Measurements from ENCODE around the gene GRIK4. TPM values are rescaled to one million over a fixed set of nuclear protein-coding genes. Genes with fewer than 3 reads are reported as not detected.

The GRIK4 gene
- polyA plus RNA-seq, 1 of the 3 experiments (the other 2 are of a cell fraction), result 0.03 TPM

DNA sequence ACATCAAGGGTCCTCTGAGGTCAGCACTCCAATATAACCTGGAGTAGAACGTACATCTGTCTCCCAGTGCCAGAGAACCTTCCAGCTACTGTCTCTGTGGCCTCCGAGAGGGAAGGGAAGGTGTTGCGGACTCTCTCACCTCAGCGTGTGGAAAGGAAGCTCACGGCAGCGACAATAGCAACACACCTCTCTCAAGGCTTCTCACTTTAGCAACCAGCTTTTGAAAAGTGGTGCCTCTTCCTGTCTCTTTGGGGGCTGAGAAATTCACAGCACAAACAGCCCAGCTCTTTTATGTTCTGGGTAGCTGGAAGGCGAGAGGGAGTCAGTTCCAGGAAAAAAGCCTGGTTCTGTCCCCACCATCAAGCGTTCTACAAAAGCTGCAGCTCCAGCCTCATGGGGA lies 355.5 kb downstream of the GRIK4 start:
- no peak overlapping the region for H3K27ac ChIP-seq (ENCODE audit: low read depth in 2 of 2, low read length in 1 of 2)
- CTCF ChIA-PET, result interaction anchor here (1.3 kb wide), 2 partner anchors 8 to 10 kb away, joined by 4 to 5 read pairs; no protein-coding TSS in a partner anchor
- peaks cover 0 to 7% of the 10 kb centered on the region in 2 experiments; a peak in 1 of 4 replicates for H3K4me1 ChIP-seq (ENCODE audit: control insufficient read depth in 1 of 2, insufficient read depth in 2 of 2, low read depth in 1 of 2, low read length in 1 of 2)
- no peaks in the 10 kb centered on the region for H3F3A ChIP-seq (replicated peaks; ENCODE audit: insufficient read depth)
- H3K36me3 ChIP-seq (replicated peaks in 1 of 2; ENCODE audit: control insufficient read depth in 1 of 2, insufficient read depth in 2 of 2, low read length in 1 of 2), result no peaks in the 10 kb centered on the region
- H3K9ac ChIP-seq, result no peak overlapping the region
- TF ChIP-seq RFX5 (IDR thresholded peaks at IDR 0.05; ENCODE audit: low read length) (no peak), ELF1 (IDR thresholded peaks at IDR 0.05) (no peak), MAX (IDR thresholded peaks at IDR 0.05; ENCODE audit: low read depth) (no peak), YY1 (IDR thresholded peaks at IDR 0.05; ENCODE audit: low read depth) (no peak), ZBTB33 (IDR thresholded peaks at IDR 0.05; ENCODE audit: borderline replicate concordance, low read depth) (no peak), SIN3A (IDR thresholded peaks at IDR 0.05; ENCODE audit: borderline replicate concordance, low read depth, low read length) (no peak), RAD21 (IDR thresholded peaks at IDR 0.05; ENCODE audit: low read length) (no peak), RXRA (IDR thresholded peaks at IDR 0.05; ENCODE audit: borderline replicate concordance, low read depth) (no peak), MXI1 (IDR thresholded peaks at IDR 0.05; ENCODE audit: low read depth, low read length) (no peak), IRF3 (IDR thresholded peaks at IDR 0.05; ENCODE audit: low read depth, low read length) (no peak), CHD2 (IDR thresholded peaks at IDR 0.05; ENCODE audit: low read length, partially characterized antibody) (no peak), POLR2AphosphoS5 (IDR thresholded peaks at IDR 0.05; ENCODE audit: low read depth, low read length) (no peak)
- TF ChIP-seq, protein P1, sequence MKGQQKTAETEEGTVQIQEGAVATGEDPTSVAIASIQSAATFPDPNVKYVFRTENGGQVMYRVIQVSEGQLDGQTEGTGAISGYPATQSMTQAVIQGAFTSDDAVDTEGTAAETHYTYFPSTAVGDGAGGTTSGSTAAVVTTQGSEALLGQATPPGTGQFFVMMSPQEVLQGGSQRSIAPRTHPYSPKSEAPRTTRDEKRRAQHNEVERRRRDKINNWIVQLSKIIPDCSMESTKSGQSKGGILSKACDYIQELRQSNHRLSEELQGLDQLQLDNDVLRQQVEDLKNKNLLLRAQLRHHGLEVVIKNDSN (IDR thresholded peaks at IDR 0.05; ENCODE audit: borderline replicate concordance, low read depth), result no peak
- POLR2A ChIA-PET, result no interaction called here
- H3K4me2 ChIP-seq, result no peak overlapping the region
- no peaks in the 10 kb centered on the region for H3K9me3 ChIP-seq
- no peaks in the 10 kb centered on the region for H3K27me3 ChIP-seq (ENCODE audit: insufficient read depth)
- no peak for DNase-seq
- 63% methylated on average over 7 of the region's 8 CpGs for WGBS (ENCODE audit: low lambda C conversion rate)
- H3K9me2 ChIP-seq, result no peaks in the 10 kb centered on the region
- no peak overlapping the region for H2AFZ ChIP-seq (ENCODE audit: low read depth)
- no peaks in the 10 kb centered on the region for H4K20me1 ChIP-seq (ENCODE audit: insufficient read depth)
- H3K79me2 ChIP-seq (ENCODE audit: insufficient read depth), result no peaks in the 10 kb centered on the region
- no peak overlapping the region for H3K4me3 ChIP-seq (ENCODE audit: low read depth in 2 of 2, low read length in 1 of 2)

DNA sequence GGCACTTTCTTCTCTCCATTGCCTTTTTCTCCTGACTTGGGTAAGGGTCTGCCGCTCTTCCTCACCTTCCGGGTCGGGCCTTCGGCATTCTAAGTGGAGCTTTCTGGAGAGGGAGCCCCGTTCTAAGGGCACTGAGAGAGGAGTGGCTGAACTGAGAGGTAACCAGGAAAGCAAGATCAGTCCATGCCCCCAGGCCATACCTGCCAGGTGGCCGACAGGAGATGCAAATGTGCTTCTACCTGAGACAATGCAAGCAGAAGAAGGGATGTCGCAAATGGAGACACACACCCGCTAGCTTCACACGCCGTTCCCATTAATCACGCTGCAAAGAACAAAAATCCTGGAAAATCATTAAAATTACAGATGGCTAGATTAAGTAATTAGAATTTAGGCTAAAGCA lies 356.0 kb downstream of the GRIK4 start:
- no peak overlapping the region for H2AFZ ChIP-seq (ENCODE audit: low read depth)
- no peak overlapping the region for H3K9ac ChIP-seq
- no peaks in the 10 kb centered on the region for H3K9me3 ChIP-seq
- no peak for DNase-seq
- no peak overlapping the region for H3K4me2 ChIP-seq
- H3K9me2 ChIP-seq, result no peaks in the 10 kb centered on the region
- CTCF ChIA-PET, result interaction anchor here (1.2 to 1.3 kb wide), 3 partner anchors 9 to 357 kb away, joined by 4 to 5 read pairs (median 4); no protein-coding TSS in a partner anchor
- H3K36me3 ChIP-seq (replicated peaks in 1 of 2; ENCODE audit: control insufficient read depth in 1 of 2, insufficient read depth in 2 of 2, low read length in 1 of 2), result no peaks in the 10 kb centered on the region
- H3K4me1 ChIP-seq (ENCODE audit: control insufficient read depth in 1 of 2, insufficient read depth in 2 of 2, low read depth in 1 of 2, low read length in 1 of 2), result peaks cover 0 to 7% of the 10 kb centered on the region in 2 experiments; a peak in 1 of 4 replicates
- H3K79me2 ChIP-seq (ENCODE audit: insufficient read depth), result no peaks in the 10 kb centered on the region
- no peak overlapping the region for H3K4me3 ChIP-seq (ENCODE audit: low read depth in 2 of 2, low read length in 1 of 2)
- 46% methylated on average over 11 of the region's 11 CpGs for WGBS (ENCODE audit: low lambda C conversion rate)
- no peak overlapping the region for H3K27ac ChIP-seq (ENCODE audit: low read depth in 2 of 2, low read length in 1 of 2)
- POLR2A ChIA-PET, result no interaction called here
- H3K27me3 ChIP-seq (ENCODE audit: insufficient read depth), result no peaks in the 10 kb centered on the region
- no peaks in the 10 kb centered on the region for H4K20me1 ChIP-seq (ENCODE audit: insufficient read depth)
- H3F3A ChIP-seq (replicated peaks; ENCODE audit: insufficient read depth), result no peaks in the 10 kb centered on the region
- no peak for TF ChIP-seq EZH2phosphoT487 (IDR thresholded peaks at IDR 0.05; ENCODE audit: borderline replicate concordance, low read depth)
- TF ChIP-seq IRF3 (IDR thresholded peaks at IDR 0.05; ENCODE audit: low read depth, low read length), result no peak
- TF ChIP-seq REST (IDR thresholded peaks at IDR 0.05; ENCODE audit: low read depth, low read length), result no peak
- TF ChIP-seq, protein P2, sequence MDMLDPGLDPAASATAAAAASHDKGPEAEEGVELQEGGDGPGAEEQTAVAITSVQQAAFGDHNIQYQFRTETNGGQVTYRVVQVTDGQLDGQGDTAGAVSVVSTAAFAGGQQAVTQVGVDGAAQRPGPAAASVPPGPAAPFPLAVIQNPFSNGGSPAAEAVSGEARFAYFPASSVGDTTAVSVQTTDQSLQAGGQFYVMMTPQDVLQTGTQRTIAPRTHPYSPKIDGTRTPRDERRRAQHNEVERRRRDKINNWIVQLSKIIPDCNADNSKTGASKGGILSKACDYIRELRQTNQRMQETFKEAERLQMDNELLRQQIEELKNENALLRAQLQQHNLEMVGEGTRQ (IDR thresholded peaks at IDR 0.05; ENCODE audit: borderline replicate concordance, low read depth, low read length), result no peak
- no peak for TF ChIP-seq RFX5 (IDR thresholded peaks at IDR 0.05; ENCODE audit: low read length)
- TF ChIP-seq MXI1 (IDR thresholded peaks at IDR 0.05; ENCODE audit: low read depth, low read length), result no peak
- TF ChIP-seq CHD2 (IDR thresholded peaks at IDR 0.05; ENCODE audit: low read length, partially characterized antibody), result no peak
- TF ChIP-seq SIN3A (IDR thresholded peaks at IDR 0.05; ENCODE audit: borderline replicate concordance, low read depth, low read length), result no peak

Measured in SK-N-SH (cell line).